ENCODE results near the gene CCDC51.
A peak's percentile ranks its signal among the peaks of the same experiment; 100 is the strongest.
"Not testable (repeated sequence)": the region's sequence is repeated elsewhere in the genome, so short reads cannot be mapped to it uniquely, and the experiment has no call there.

Gene CCDC51

GRCh38 chr3:48439820-48440589 lies at the start of gene CCDC51, which contains the start of gene TMA7:
CCDC51 (minus strand) TSS chr3:48440119; CDS start chr3:48435128, 4,991 bp downstream.
TMA7 (plus strand) TSS chr3:48440257; CDS start chr3:48440297, 40 bp downstream.
- DNase-seq: peak; percentile 93

GRCh38 chr3:48486952-48487351 lies 47.0 kb upstream of the CCDC51 start:
- no peak for DNase-seq

- not testable (repeated sequence) for DNase-seq
Observed at GRCh38 chr3:48482822-48483221, 42.9 kb upstream of the CCDC51 start.

- not testable (repeated sequence) for DNase-seq
Observed at GRCh38 chr3:48480891-48481290, 41.0 kb upstream of the CCDC51 start.

- DNase-seq: no peak
Observed at GRCh38 chr3:48478626-48479555, 39.0 kb upstream of the CCDC51 start.

GRCh38 chr3:48477959-48478520 lies 38.1 kb upstream of the CCDC51 start:
- no peak for DNase-seq

GRCh38 chr3:48476426-48477053 lies 36.6 kb upstream of the CCDC51 start:
- no peak for DNase-seq

GRCh38 chr3:48475188-48475587 lies 35.3 kb upstream of the CCDC51 start:
- no peak for DNase-seq

GRCh38 chr3:48474619-48475018 lies 34.7 kb upstream of the CCDC51 start:
- no peak for DNase-seq

- not testable (repeated sequence) for DNase-seq
Observed at GRCh38 chr3:48474031-48474430, 34.1 kb upstream of the CCDC51 start.

- no peak for DNase-seq
Observed at GRCh38 chr3:48473617-48473952, 33.7 kb upstream of the CCDC51 start.

- peak; percentile 89 for DNase-seq
Observed at GRCh38 chr3:48472923-48473616, 33.2 kb upstream of the CCDC51 start.

GRCh38 chr3:48472673-48472922 lies 32.7 kb upstream of the CCDC51 start:
- no peak for DNase-seq

- no peak for DNase-seq
Observed at GRCh38 chr3:48470286-48470685, 30.4 kb upstream of the CCDC51 start.

- DNase-seq: no peak
Observed at GRCh38 chr3:48469046-48469915, 29.4 kb upstream of the CCDC51 start.

- DNase-seq: peak; percentile 18
Observed at GRCh38 chr3:48468329-48468731, 28.4 kb upstream of the CCDC51 start.

- no peak for DNase-seq
Observed at GRCh38 chr3:48467473-48468267, 27.8 kb upstream of the CCDC51 start.

- no peak for DNase-seq
Observed at GRCh38 chr3:48467110-48467454, 27.2 kb upstream of the CCDC51 start.

- peak; percentile 38 for DNase-seq
Observed at GRCh38 chr3:48466386-48467109, 26.6 kb upstream of the CCDC51 start.
